K562 (cell line): Measurements from ENCODE around the gene GZMM. TPM values are rescaled to one million over a fixed set of nuclear protein-coding genes. Genes with fewer than 3 reads are reported as not detected.

ENCODE experiments used
- ATAC-seq: fragments of 200-7000 bp; cut with Tn5 transposase; 3 replicates; pipeline ENCODE4 v1.9.1; 2020; ENCODE audit warnings: moderate library complexity
- BruUV-seq: library from RNA; stranded (reverse); fragments of 400-500 nt; replicated peaks from 2 replicates; lab custom pipeline; 2021; lab: Mats Ljungman, UMichigan
- CTCF ChIA-PET: fragments of 300-600 bp; formaldehyde crosslinking; extraction: SDS; loops from one replicate; lab custom pipeline; 2021; ENCODE audit warnings: low intra/inter-chr PET ratio; lab: Yijun Ruan, JAX
- POLR2A ChIA-PET: fragments of 300-600, 350-650 bp; sonication (Branson Sonifier 250); formaldehyde crosslinking; extraction: SDS; loops from one replicate; lab custom pipeline; 2021; ENCODE audit warnings: antibody characterized with exemption, inconsistent platforms; lab: Yijun Ruan, JAX
- DNase-seq, 4 experiments: peaks; one replicate each; pipeline versions ENCODE4 v3.0.0 to v3.0.0-alpha.2; 2011 to 2018; ENCODE audit warnings: low spot score in 3 of 4, mixed read lengths in 3 of 4; ENCODE audit errors: extremely low read depth in 1 of 4
- FAIRE-seq: peaks from 2 replicates; lab custom pipeline; 2011; peaks lifted over from hg19 to GRCh38; lab: Jason Lieb, UNC
- H2AFZ ChIP-seq: 2 replicates; pipeline ENCODE4 v1.6.0; 2011; ENCODE audit warnings: low read depth, low read length, control low read depth, inconsistent platforms
- H3K27ac ChIP-seq: fragments of 200-600 bp; 3 replicates; pipeline ENCODE4 v1.8.0; 2011; ENCODE audit warnings: low read depth, mild to moderate bottlenecking, control low read depth, inconsistent platforms, low read length, moderate library complexity, mixed read lengths; ENCODE audit errors: extremely low read depth
- H3K27me3 ChIP-seq, 2 experiments: fragments of 300-600 bp in 1 of 2; 2 replicates in 1 of 2; 3 replicates in 1 of 2; pipeline versions ENCODE4 v1.6.0 to v1.8.0; 2011; ENCODE audit warnings: inconsistent platforms in 2 of 2, low read length in 2 of 2, mild to moderate bottlenecking in 1 of 2, mixed read lengths in 1 of 2, moderate library complexity in 1 of 2; ENCODE audit not compliant: control insufficient read depth in 2 of 2, insufficient read depth in 2 of 2
- H3K36me3 ChIP-seq: fragments of 300-600 bp; 3 replicates; pipeline ENCODE4 v1.8.0; 2011; ENCODE audit warnings: mild to moderate bottlenecking, low read length, inconsistent platforms; ENCODE audit not compliant: control insufficient read depth, insufficient read depth
- H3K4me1 ChIP-seq, 2 experiments: fragments of 200-600 bp in 1 of 2; replicated peaks in 1 of 2; 2 replicates in 1 of 2; 3 replicates in 1 of 2; pipeline versions ENCODE4 v1.5.1 to v1.8.0; 2011; ENCODE audit warnings: inconsistent platforms in 2 of 2, low read length in 2 of 2, mild to moderate bottlenecking in 1 of 2, mixed read lengths in 1 of 2, moderate library complexity in 1 of 2; ENCODE audit not compliant: control insufficient read depth in 2 of 2, insufficient read depth in 2 of 2
- H3K4me2 ChIP-seq: 2 replicates; pipeline ENCODE4 v1.6.1; 2011; ENCODE audit warnings: low read length, control low read depth, inconsistent platforms, mixed read lengths; ENCODE audit not compliant: insufficient read depth
- H3K4me3 ChIP-seq: fragments of 200-600 bp; sonication (generic), shearing (Covaris generic); 2 replicates; pipeline ENCODE4 v1.5.1; 2016; ENCODE audit warnings: control low read depth, inconsistent platforms
- H3K79me2 ChIP-seq: fragments of 200-600 bp; 3 replicates; pipeline ENCODE4 v1.8.0; 2011; ENCODE audit warnings: low read length, inconsistent platforms; ENCODE audit not compliant: control insufficient read depth, insufficient read depth
- H3K9ac ChIP-seq, 2 experiments: 2 replicates each; pipeline versions ENCODE4 v1.6.0 to v1.6.1; 2011; ENCODE audit warnings: low read depth in 2 of 2, low read length in 2 of 2, control low read depth in 1 of 2, inconsistent platforms in 1 of 2, mild to moderate bottlenecking in 1 of 2, mixed read lengths in 1 of 2; ENCODE audit not compliant: insufficient read depth in 1 of 2
- H3K9me1 ChIP-seq: one replicate; pipeline ENCODE4 v1.6.0; 2011; ENCODE audit warnings: inconsistent platforms, mild to moderate bottlenecking, low read length, moderate library complexity; ENCODE audit not compliant: control insufficient read depth, insufficient read depth
- H3K9me3 ChIP-seq: replicated peaks from 2 replicates; pipeline ENCODE4 v1.5.1; 2011; ENCODE audit warnings: low read depth, low read length, inconsistent platforms; ENCODE audit not compliant: control insufficient read depth, insufficient read depth
- H4K20me1 ChIP-seq: replicated peaks from 2 replicates; pipeline ENCODE4 v1.6.1; 2011; ENCODE audit warnings: low read length, inconsistent platforms, mixed read lengths; ENCODE audit not compliant: control insufficient read depth, insufficient read depth
- CBX1 ChIP-seq: sonication (generic); IDR thresholded peaks from 2 replicates; pipeline ENCODE4 v1.6.1; 2016; ENCODE audit warnings: antibody characterized with exemption, low read depth, mild to moderate bottlenecking
- FIP1L1 ChIP-seq: fragments of 200-400 bp; formaldehyde crosslinking; IDR thresholded peaks from 2 replicates; pipeline ENCODE4 v1.6.1; 2018; ENCODE audit warnings: mild to moderate bottlenecking, low read depth, low read length; ENCODE audit not compliant: poor library complexity, severe bottlenecking
- FOXA3 ChIP-seq, 2 experiments: fragments of 450-650 bp in 1 of 2; sonication (generic) in 1 of 2; formaldehyde crosslinking; IDR thresholded peaks in 1 of 2; conservative IDR thresholded peaks in 1 of 2; 2 replicates each; pipeline versions ENCODE4 v1.4.0 to v1.8.0; 2020 to 2022; ENCODE audit warnings: mild to moderate bottlenecking in 2 of 2, missing genetic modification reagents in 1 of 2
- HMG20A ChIP-seq: fragments of 450-650 bp; formaldehyde crosslinking; conservative IDR thresholded peaks from 2 replicates; pipeline ENCODE4 v1.4.0; 2020; ENCODE audit warnings: mild to moderate bottlenecking, mixed read lengths
- HMGN3 ChIP-seq: IDR thresholded peaks from 2 replicates; pipeline ENCODE4 v1.6.1; 2011; ENCODE audit warnings: borderline replicate concordance, low read depth, mild to moderate bottlenecking, mixed read lengths, low read length; ENCODE audit not compliant: insufficient read length; ENCODE audit errors: extremely low read depth
- ILF3 ChIP-seq: fragments of 450-650 bp; IDR thresholded peaks from 2 replicates; pipeline ENCODE4 v1.6.1; 2018; ENCODE audit warnings: antibody characterized with exemption, mild to moderate bottlenecking, moderate library complexity, borderline replicate concordance
- KDM2B ChIP-seq: fragments of 250-450 bp; sonication (Bioruptor Pico); IDR thresholded peaks from 2 replicates; pipeline ENCODE4 v1.8.0; 2021; ENCODE audit warnings: mild to moderate bottlenecking, moderate library complexity
- POLR2G ChIP-seq: fragments of 200-400 bp; formaldehyde crosslinking; IDR thresholded peaks from 2 replicates; pipeline ENCODE4 v1.6.1; 2017; ENCODE audit warnings: low read depth, mild to moderate bottlenecking, antibody characterized with exemption, low read length, moderate library complexity
- SREBF2 ChIP-seq: sonication (generic); formaldehyde crosslinking; IDR thresholded peaks from 2 replicates; pipeline ENCODE4 v1.4.0; 2020; ENCODE audit warnings: mild to moderate bottlenecking, missing genetic modification reagents
- SRSF3 ChIP-seq: fragments of 200-400 bp; formaldehyde crosslinking; IDR thresholded peaks from 2 replicates; pipeline ENCODE4 v1.6.1; 2016; ENCODE audit warnings: mild to moderate bottlenecking, low read length, moderate library complexity; ENCODE audit not compliant: insufficient read depth
- STAT5B ChIP-seq: fragments of 250-450 bp; sonication (Bioruptor Pico); IDR thresholded peaks from 2 replicates; pipeline ENCODE4 v1.8.0; 2021; ENCODE audit warnings: mild to moderate bottlenecking, inconsistent platforms
- ZNF232 ChIP-seq: sonication (generic); formaldehyde crosslinking; IDR thresholded peaks from 2 replicates; pipeline ENCODE4 v1.8.0; 2022; ENCODE audit warnings: mild to moderate bottlenecking, missing genetic modification reagents
- ZNF253 ChIP-seq: fragments of 250-450 bp; sonication (Bioruptor Pico); conservative IDR thresholded peaks from 2 replicates; pipeline ENCODE4 v1.6.1; 2021; ENCODE audit warnings: mild to moderate bottlenecking
- ZNF436 ChIP-seq: fragments of 250-450, 450-650 bp; sonication (Bioruptor Pico); formaldehyde crosslinking; IDR thresholded peaks from 2 replicates; pipeline ENCODE4 v1.7.0; 2020; ENCODE audit warnings: mild to moderate bottlenecking
- ZNF445 ChIP-seq: fragments of 250-450 bp; sonication (Bioruptor Pico); IDR thresholded peaks from 2 replicates; pipeline ENCODE4 v1.4.0; 2020; ENCODE audit warnings: low read depth, mild to moderate bottlenecking, moderate library complexity
- ZNF780A ChIP-seq: fragments of 250-450 bp; sonication (Bioruptor Pico); IDR thresholded peaks from 2 replicates; pipeline ENCODE4 v1.5.0; 2021; ENCODE audit warnings: mild to moderate bottlenecking
- ZZZ3 ChIP-seq: fragments of 450-650 bp; IDR thresholded peaks from 2 replicates; pipeline ENCODE4 v1.6.1; 2016; ENCODE audit warnings: antibody characterized with exemption, mild to moderate bottlenecking, moderate library complexity
- WGBS: fragments of 100-300 bp; shearing (Covaris generic); methylation state at CpG from one replicate; pipeline ENCODE4 v1.1.6; 2016; ENCODE audit warnings: low coverage, mixed read lengths; ENCODE audit not compliant: insufficient coverage; ENCODE audit errors: missing lambda C conversion rate; 5-methylcytosine and 5-hydroxymethylcytosine counted together
- in situ Hi-C: fragments of 300-500 bp; cut with MboI; formaldehyde crosslinking; loops from 4 replicates; pipeline ENCODE4 v1.15.0; 2018; ENCODE audit warnings: inconsistent platforms, mixed read lengths
- intact Hi-C: fragments of 100-400 bp; cut with micrococcal nuclease; formaldehyde crosslinking; loops from 2 replicates; pipeline ENCODE4 v1.14.2; 2022
- polyA plus RNA-seq, 8 experiments: library from polyadenylated mRNA; depleted of rRNA in 4 of 8; stranded (reverse) in 5 of 8; unstranded in 3 of 8; fragments of >200 nt; fragmentation: Nextera tagmentation in 2 of 8; fragmentation: Illumina TruSeq in 1 of 8; extraction: Ambion mirVana in 2 of 8; extraction: Trizol in 1 of 8; gene quantifications; 2 replicates each; pipeline versions ENCODE4 v1.2.1 to v1.2.3, GENCODE V29; 2011 to 2014; ENCODE audit warnings: inconsistent platforms in 1 of 8, missing spikeins in 1 of 8
- total RNA-seq, 7 experiments: library from RNA; depleted of rRNA in 6 of 7; stranded (reverse); fragments of >200 nt in 6 of 7; fragmentation: Illumina TruSeq in 2 of 7; extraction: Trizol in 2 of 7; gene quantifications; 2 replicates each; pipeline versions ENCODE4 v1.2.1 to v1.2.3, GENCODE V29; 2011 to 2021; ENCODE audit warnings: low replicate concordance in 1 of 7
- TF ChIP-seq, protein P1 (sequence below): sonication (generic); formaldehyde crosslinking; IDR thresholded peaks from 2 replicates; pipeline ENCODE4 v1.8.0; 2023; ENCODE audit warnings: mild to moderate bottlenecking, missing genetic modification reagents
- TF ChIP-seq, protein P2 (sequence below): sonication (generic); formaldehyde crosslinking; IDR thresholded peaks from 2 replicates; pipeline ENCODE4 v1.8.1; 2023; ENCODE audit warnings: mild to moderate bottlenecking, missing genetic modification reagents

The GZMM gene
- total and polyA plus RNA-seq, 9 of the 15 experiments (the other 6 are each of a cell fraction or from before 2014, with no cell fraction given), result 0.08 to 2.6 (median 0.70) TPM; not detected in 2

DNA sequence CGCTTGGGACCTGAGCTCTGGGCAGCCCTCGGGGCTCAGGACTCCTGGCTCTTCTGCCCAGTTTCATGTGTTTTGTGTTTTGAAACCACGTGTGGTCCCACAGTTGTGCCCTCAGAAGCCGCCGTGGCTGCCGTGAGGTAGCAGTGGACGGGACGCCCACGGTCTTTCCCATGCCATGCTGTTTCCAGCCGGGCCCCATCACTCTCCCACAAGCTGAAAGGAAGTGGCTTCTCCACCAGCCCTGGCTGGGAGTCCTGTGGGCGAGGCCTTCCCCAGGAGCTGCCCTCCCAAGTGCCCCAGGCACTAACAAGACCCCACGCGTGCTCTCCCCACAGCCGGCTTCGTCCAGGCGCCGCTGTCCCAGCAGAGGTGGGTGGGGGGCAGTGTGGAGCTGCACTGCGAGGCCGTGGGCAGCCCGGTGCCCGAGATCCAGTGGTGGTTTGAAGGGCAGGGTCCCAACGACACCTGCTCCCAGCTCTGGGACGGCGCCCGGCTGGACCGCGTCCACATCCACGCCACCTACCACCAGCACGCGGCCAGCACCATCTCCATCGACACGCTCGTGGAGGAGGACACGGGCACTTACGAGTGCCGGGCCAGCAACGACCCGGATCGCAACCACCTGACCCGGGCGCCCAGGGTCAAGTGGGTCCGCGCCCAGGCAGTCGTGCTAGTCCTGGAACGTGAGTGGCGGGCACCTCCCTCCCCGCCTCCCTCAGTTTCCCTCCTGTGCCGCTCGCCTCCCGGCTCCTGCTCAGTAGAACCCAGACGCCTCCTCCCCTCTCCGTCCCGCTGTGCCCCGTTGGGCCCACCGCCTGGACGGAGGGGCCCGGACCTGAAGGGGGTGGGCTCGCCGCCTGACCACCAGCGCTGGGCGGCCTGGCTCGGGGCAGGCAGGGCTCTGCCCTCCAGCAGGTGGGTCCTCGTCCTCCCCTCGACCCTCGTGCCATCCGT is 33.9 kb downstream of the GZMM start:
- H3K27me3 ChIP-seq, result no peaks in the 10 kb centered on the region
- in situ Hi-C loops (no loop called here), intact Hi-C loops (no loop called here)
- ChIA-PET CTCF (no interaction called here), POLR2A (interaction anchor here (0.6 to 0.8 kb wide), 2 partner anchors 30 to 228 kb away, joined by 4 to 5 read pairs; no protein-coding TSS in a partner anchor)
- no peak overlapping the region; a peak in 1 of 4 replicates for H3K9ac ChIP-seq
- WGBS, result 91% methylated on average over 23 of the region's 66 CpGs
- no peaks in the 10 kb centered on the region for H3K9me3 ChIP-seq
- H4K20me1 ChIP-seq, result peaks cover 73% of the 10 kb centered on the region
- ATAC-seq (no peak), DNase-seq (no peak), FAIRE-seq (no peak)
- H3K4me3 ChIP-seq, result no peak overlapping the region
- H3K4me1 ChIP-seq, result peaks cover 28 to 91% of the 10 kb centered on the region in 2 experiments
- H3K4me2 ChIP-seq, result no peak overlapping the region
- no TSS peak for BruUV-seq
- peaks cover 78% of the 10 kb centered on the region for H3K79me2 ChIP-seq
- H3K9me1 ChIP-seq, result peaks cover 15% of the 10 kb centered on the region
- H3K36me3 ChIP-seq, result peaks cover 66% of the 10 kb centered on the region; the same call in 2 of the 3 replicates
- H3K27ac ChIP-seq, result no peak overlapping the region
- H2AFZ ChIP-seq, result no peak overlapping the region
- TF ChIP-seq KDM2B (CRISPR knock-in tag) (no peak), POLR2G (peak; percentile 39; the same call in 1 of the 2 replicates), FOXA3 (CRISPR knock-in tag; conservative IDR thresholded peaks at IDR 0.05 in 1 of 2, IDR thresholded peaks at IDR 0.05 in 1 of 2) (no peak), ZNF253 (CRISPR knock-in tag) (no peak), ZZZ3 (no peak), STAT5B (CRISPR knock-in tag) (no peak), HMG20A (CRISPR knock-in tag) (no peak), ILF3 (no peak), SRSF3 (no peak), CBX1 (no peak), HMGN3 (peak; percentile 22), ZNF232 (CRISPR knock-in tag) (no peak), SREBF2 (CRISPR knock-in tag) (no peak), ZNF445 (CRISPR knock-in tag) (no peak), FIP1L1 (peak; percentile 20), ZNF780A (CRISPR knock-in tag) (no peak), ZNF436 (CRISPR knock-in tag) (no peak)
- TF ChIP-seq, protein P1, sequence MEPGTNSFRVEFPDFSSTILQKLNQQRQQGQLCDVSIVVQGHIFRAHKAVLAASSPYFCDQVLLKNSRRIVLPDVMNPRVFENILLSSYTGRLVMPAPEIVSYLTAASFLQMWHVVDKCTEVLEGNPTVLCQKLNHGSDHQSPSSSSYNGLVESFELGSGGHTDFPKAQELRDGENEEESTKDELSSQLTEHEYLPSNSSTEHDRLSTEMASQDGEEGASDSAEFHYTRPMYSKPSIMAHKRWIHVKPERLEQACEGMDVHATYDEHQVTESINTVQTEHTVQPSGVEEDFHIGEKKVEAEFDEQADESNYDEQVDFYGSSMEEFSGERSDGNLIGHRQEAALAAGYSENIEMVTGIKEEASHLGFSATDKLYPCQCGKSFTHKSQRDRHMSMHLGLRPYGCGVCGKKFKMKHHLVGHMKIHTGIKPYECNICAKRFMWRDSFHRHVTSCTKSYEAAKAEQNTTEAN (CRISPR knock-in tag), result no peak
- TF ChIP-seq, protein P2, sequence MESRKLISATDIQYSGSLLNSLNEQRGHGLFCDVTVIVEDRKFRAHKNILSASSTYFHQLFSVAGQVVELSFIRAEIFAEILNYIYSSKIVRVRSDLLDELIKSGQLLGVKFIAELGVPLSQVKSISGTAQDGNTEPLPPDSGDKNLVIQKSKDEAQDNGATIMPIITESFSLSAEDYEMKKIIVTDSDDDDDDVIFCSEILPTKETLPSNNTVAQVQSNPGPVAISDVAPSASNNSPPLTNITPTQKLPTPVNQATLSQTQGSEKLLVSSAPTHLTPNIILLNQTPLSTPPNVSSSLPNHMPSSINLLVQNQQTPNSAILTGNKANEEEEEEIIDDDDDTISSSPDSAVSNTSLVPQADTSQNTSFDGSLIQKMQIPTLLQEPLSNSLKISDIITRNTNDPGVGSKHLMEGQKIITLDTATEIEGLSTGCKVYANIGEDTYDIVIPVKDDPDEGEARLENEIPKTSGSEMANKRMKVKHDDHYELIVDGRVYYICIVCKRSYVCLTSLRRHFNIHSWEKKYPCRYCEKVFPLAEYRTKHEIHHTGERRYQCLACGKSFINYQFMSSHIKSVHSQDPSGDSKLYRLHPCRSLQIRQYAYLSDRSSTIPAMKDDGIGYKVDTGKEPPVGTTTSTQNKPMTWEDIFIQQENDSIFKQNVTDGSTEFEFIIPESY (CRISPR knock-in tag), result 0 out of 2 replicates have a peak, but pooled peaks have one; percentile 25
